Pancreas (tissue), 10 donors: Measurements from ENCODE around the gene CEP72. TPM values are rescaled to one million over a fixed set of nuclear protein-coding genes. Genes with fewer than 3 reads are reported as not detected.

Experiments used
- ATAC-seq, 4 donors: fragments of 200-7000 bp; cut with Tn5 transposase; one replicate each; pipeline versions ENCODE4 v1.8.0 to v1.9.1; 2020; ENCODE audit warnings: mild to moderate bottlenecking in 4 of 4, moderate library complexity in 4 of 4
- DNase-seq, 6 donors: peaks; one replicate each; pipeline ENCODE4 v3.0.0-alpha.2; 2020
- FAIRE-seq: peaks from 2 replicates; lab custom pipeline; 2012; peaks lifted over from hg19 to GRCh38; lab: Jason Lieb, UNC
- H3K27ac ChIP-seq, 4 donors: fragments of 200-600 bp; sonication (generic); 1 replicate in 3 of 4; 2 replicates in 1 of 4; pipeline versions ENCODE4 v1.5.0 to v1.8.0; 2020
- H3K27me3 ChIP-seq, 4 donors: fragments of 200-600 bp; one replicate each; pipeline ENCODE4 v1.8.0; 2021
- H3K36me3 ChIP-seq, 3 donors: fragments of 200-600 bp; sonication (generic) in 1 of 3; one replicate each; pipeline versions ENCODE4 v1.5.0 to v1.8.0; 2020 to 2021
- H3K4me1 ChIP-seq, 3 donors: fragments of 200-600 bp; one replicate each; pipeline ENCODE4 v1.8.0; 2021
- H3K4me3 ChIP-seq, 4 donors: fragments of 200-600 bp; sonication (generic) in 2 of 4; one replicate each; pipeline versions ENCODE4 v1.5.0 to v1.8.0; 2020 to 2021
- H3K9me3 ChIP-seq, 4 donors: fragments of 200-600 bp; one replicate each; pipeline ENCODE4 v1.8.0; 2021
- WGBS, 2 donors: extraction: QIAGEN DNeasy Blood & Tissue Kit; methylation state at CpG; one replicate each; pipeline ENCODE4 v1.1.7; 2013; 5-methylcytosine and 5-hydroxymethylcytosine counted together
- intact Hi-C, 3 donors: fragments of 100-400 bp; cut with DNase I; formaldehyde crosslinking; loops; one replicate each; pipeline versions ENCODE4 v1.11.1 to v1.14.2; 2022
- polyA plus RNA-seq, 2 donors: library from polyadenylated mRNA; stranded (reverse); fragments of 200-250 nt; gene quantifications; one replicate each; pipeline ENCODE4 v1.2.3, GENCODE V29; 2013
- total RNA-seq, 6 donors: library from RNA; stranded (reverse); fragmentation: NEBNext Ultra II Directional in 4 of 6; extraction: Animal tissue kit (Norgen Biotek cat#: 25700) in 4 of 6; gene quantifications; one replicate each; pipeline versions ENCODE4 v1.2.1 to v1.2.4, GENCODE V29; 2021 to 2023
- TF ChIP-seq, protein P1 (sequence below), 4 donors: fragments of 200-600 bp; sonication (generic) in 3 of 4; IDR thresholded peaks; one replicate each; pipeline versions ENCODE4 v1.5.0 to v1.8.0; 2021; ENCODE audit warnings: antibody characterized with exemption in 4 of 4
- donor health status: healthy with polysubstance abuse.
- donor health status: DM: no; HTN: no; CAD: no; lungs with moderate emphysema.
- donor health status: DM: no; HTN: no; CAD: no.
- donor health status: control.
- donor health status: control.
- donor health status: Bipolar disorder and iron deficiency.
- donor health status: DM: yes; HTN: yes; CAD: no.
- donor health status: DM: no; HTN: no; CAD: no.
- donor health status: DM: no; HTN: no; CAD: no.
- donor health status: DM: yes; HTN: yes; CAD: no.

Gene CEP72
- total and polyA plus RNA-seq, 8 donors: 3.5 to 7.5 (median 4.6) TPM

DNA sequence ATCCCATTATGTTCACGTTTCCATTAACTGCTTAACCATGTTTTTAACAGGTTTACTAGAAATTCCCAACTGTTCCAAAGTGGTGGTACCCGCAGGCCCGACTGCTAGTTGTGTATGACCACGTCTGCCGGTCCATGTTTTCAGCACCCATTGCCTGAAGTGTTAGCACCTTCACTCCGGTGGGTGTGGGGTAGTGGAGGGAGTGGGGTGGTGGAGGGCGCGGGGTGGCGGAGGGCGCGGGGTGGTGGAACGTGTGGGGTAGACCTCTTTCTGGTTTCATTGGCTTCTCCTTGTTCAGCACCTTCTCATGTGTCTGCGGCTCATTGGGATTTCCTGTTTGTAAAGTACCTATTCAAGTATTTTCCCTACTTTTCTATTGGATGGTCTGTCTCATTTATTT, 43.3 kb downstream of the CEP72 start:
- Histone ChIP-seq H3K4me1 (no peaks in the 10 kb centered on the region), H3K9me3 (no peaks in the 10 kb centered on the region), H3K36me3 (no peaks in the 10 kb centered on the region), H3K27me3 (no peaks in the 10 kb centered on the region), H3K4me3 (no peak overlapping the region), H3K27ac (no peak overlapping the region)
- TF ChIP-seq, protein P1, sequence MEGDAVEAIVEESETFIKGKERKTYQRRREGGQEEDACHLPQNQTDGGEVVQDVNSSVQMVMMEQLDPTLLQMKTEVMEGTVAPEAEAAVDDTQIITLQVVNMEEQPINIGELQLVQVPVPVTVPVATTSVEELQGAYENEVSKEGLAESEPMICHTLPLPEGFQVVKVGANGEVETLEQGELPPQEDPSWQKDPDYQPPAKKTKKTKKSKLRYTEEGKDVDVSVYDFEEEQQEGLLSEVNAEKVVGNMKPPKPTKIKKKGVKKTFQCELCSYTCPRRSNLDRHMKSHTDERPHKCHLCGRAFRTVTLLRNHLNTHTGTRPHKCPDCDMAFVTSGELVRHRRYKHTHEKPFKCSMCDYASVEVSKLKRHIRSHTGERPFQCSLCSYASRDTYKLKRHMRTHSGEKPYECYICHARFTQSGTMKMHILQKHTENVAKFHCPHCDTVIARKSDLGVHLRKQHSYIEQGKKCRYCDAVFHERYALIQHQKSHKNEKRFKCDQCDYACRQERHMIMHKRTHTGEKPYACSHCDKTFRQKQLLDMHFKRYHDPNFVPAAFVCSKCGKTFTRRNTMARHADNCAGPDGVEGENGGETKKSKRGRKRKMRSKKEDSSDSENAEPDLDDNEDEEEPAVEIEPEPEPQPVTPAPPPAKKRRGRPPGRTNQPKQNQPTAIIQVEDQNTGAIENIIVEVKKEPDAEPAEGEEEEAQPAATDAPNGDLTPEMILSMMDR (IDR thresholded peaks at IDR 0.05): no peak
- intact Hi-C loops: no loop called here
- WGBS, 2 donors: 92 to 95% methylated on average over 13 of the region's 13 CpGs
- no peak for FAIRE-seq
- no peak for ATAC-seq
- no peak for DNase-seq

GRCh38 chr5:657570-657969, 45.4 kb downstream of the CEP72 start:
- H3K4me3 ChIP-seq: no peak overlapping the region
- no peak overlapping the region for H3K27ac ChIP-seq
- TF ChIP-seq, protein P1 (IDR thresholded peaks at IDR 0.05): no peak
- no peaks in the 10 kb centered on the region for H3K36me3 ChIP-seq
- WGBS, 2 donors: 89 to 95% methylated on average over 6 of the region's 6 CpGs
- intact Hi-C loops: no loop called here
- DNase-seq (no peak), ATAC-seq (no peak), FAIRE-seq (no peak)
- no peaks in the 10 kb centered on the region for H3K27me3 ChIP-seq
- H3K4me1 ChIP-seq: no peaks in the 10 kb centered on the region
- no peaks in the 10 kb centered on the region for H3K9me3 ChIP-seq

DNA sequence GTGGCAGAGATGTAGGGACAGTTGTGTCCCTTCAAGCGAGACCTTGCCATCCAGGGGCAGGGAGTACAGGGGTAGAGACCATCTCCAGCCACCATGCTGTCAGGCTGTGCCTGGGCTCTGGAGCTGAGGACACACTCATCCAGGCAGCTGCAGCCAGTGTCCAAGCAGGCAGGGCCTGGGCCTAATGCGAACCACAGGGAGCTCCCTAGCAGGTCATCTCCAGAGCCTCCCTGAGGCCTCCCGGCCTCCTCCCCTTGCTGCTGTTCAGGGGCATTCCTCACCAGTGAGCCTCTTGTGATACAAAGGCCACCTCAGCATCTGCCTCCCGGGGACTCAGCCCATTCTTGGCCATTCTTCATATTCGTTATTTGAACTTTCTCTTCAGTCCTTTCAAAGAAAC, 46.0 kb downstream of the CEP72 start:
- FAIRE-seq: no peak

DNA sequence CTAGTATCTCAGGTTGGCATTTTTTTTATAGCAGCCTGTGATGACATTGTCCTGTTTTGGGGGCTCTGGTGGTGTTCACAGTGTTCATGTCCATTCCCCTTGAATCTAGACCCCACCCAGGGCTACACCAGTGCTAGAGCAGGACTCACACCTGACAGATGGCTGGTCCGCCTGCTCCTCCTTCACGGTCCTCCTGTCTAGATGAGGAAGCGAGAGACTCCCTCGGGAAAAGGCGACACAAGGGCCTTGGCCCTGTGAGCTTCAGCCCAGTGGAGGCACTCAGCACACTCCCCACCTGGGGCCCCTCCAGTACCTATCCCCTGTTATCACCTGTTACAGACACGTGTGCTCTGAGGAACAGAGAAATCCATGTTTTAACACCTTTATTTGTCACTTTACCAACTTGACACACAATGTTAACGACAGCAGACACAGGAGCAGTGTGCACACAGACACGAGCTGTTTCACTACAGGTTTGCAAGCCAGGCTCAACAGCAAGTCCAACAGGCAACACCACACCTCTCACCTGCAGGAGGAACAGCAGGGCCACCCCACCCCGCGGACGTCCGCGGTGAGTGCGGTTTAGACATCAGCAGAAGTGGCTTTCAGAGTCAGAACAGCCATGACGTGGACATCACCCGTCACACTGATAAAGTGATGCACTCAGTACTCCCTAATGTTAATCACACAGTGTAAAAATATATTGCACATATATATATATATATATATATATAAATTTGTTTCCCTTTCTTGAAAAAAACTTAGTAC, 47.5 kb downstream of the CEP72 start:
- intact Hi-C loops: no loop called here
- H3K36me3 ChIP-seq: no peaks in the 10 kb centered on the region

More for the DNA sequence above, 46.0 kb downstream of the CEP72 start:
- ATAC-seq (no peak), DNase-seq (no peak)
- 95 to 97% methylated on average over 5 of the region's 5 CpGs for WGBS, 2 donors
- Histone ChIP-seq H3K4me1 (no peaks in the 10 kb centered on the region), H3K27ac (no peak overlapping the region), H3K4me3 (no peak overlapping the region), H3K27me3 (no peaks in the 10 kb centered on the region), H3K36me3 (no peaks in the 10 kb centered on the region), H3K9me3 (no peaks in the 10 kb centered on the region)
- intact Hi-C loops: no loop called here
- TF ChIP-seq, protein P1 (IDR thresholded peaks at IDR 0.05): no peak

More for the DNA sequence above, 47.5 kb downstream of the CEP72 start:
- no peak for FAIRE-seq
- DNase-seq: peak in 1 of 6 donors; percentile 24
- H3K4me3 ChIP-seq: no peak overlapping the region
- ATAC-seq: no peak
- H3K27me3 ChIP-seq: no peaks in the 10 kb centered on the region
- no peak overlapping the region for H3K27ac ChIP-seq
- TF ChIP-seq, protein P1 (IDR thresholded peaks at IDR 0.05): no peak
- H3K4me1 ChIP-seq: no peaks in the 10 kb centered on the region
- no peaks in the 10 kb centered on the region for H3K9me3 ChIP-seq
- 94% methylated on average over 16 of the region's 16 CpGs for WGBS, 2 donors
